SH-SY5Y (cell line): ENCODE data around the gene ANKFY1.

Experiments
- GATA2 ChIP-seq: IDR thresholded peaks from 2 replicates; pipeline ENCODE4 v1.6.1; 2011; ENCODE audit warnings: mild to moderate bottlenecking, low read depth, low read length
- GATA3 ChIP-seq: IDR thresholded peaks from 2 replicates; pipeline ENCODE4 v1.6.1; 2011; ENCODE audit warnings: low read depth, mild to moderate bottlenecking, low read length, moderate library complexity

DNA sequence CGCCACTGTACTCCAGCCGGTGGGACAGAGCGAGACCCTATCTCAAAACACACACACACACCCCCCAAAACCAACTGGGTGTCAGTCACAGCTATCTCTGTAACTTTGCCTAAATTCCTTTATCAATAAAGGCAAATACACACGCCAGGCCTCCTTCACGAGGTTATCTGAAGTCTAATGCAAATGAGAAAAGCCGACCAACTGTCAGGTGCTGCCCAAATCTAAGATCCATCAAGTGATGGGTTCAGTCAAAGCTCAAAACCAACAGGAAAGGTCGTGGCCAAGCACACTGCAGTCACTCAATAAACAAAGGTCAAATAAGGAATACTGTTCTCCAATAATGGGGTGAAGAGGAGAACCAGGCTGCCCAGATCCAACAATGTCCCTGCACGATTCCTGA is 1.1 kb downstream of the ANKFY1 start:
- no peak for TF ChIP-seq GATA3
- no peak for TF ChIP-seq GATA2
